A549 treated with RU486 at 1 μM for 4 hours (cell line): ENCODE results near the gene NDUFAF3. TPM values are rescaled to one million over a fixed set of nuclear protein-coding genes. Genes with fewer than 3 reads are reported as not detected.

Experiments used
- total RNA-seq: library from RNA; stranded (reverse); fragments of 200-300 nt; extraction: Qiagen RNA extraction; gene quantifications from 5 replicates; pipeline ENCODE4 v1.2.3, GENCODE V29; 2022; ENCODE audit warnings: low read depth

Gene NDUFAF3
- 65.5 to 98.1 TPM (median 89.1 TPM) in 5 replicates for total RNA-seq

GRCh38 chr3:49021813-49022687 is at the start of gene NDUFAF3:
Gene NDUFAF3 (plus strand): TSS chr3:49022121. CDS start chr3:49022145, 24 bp downstream.

GRCh38 chr3:48989796-48990635 is 31.9 kb upstream of the NDUFAF3 start, which contains the start of gene P4HTM:
Gene P4HTM (plus strand): TSS chr3:48990241. CDS start chr3:48990257, 16 bp downstream.

GRCh38 chr3:49007068-49007770 is 14.7 kb upstream of the NDUFAF3 start, which contains the start of gene WDR6:
Gene WDR6 (plus strand): TSS chr3:49007391. CDS start chr3:49007432, 41 bp downstream.

GRCh38 chr3:49017971-49018706 is 3.8 kb upstream of the NDUFAF3 start, which contains the start of gene DALRD3:
Gene DALRD3 (minus strand): TSS chr3:49018580. CDS start chr3:49018564, 16 bp downstream.

GRCh38 chr3:49028673-49029562 is 7.0 kb downstream of the NDUFAF3 start, which contains the start of gene IMPDH2:
Gene IMPDH2 (minus strand): TSS chr3:49029398. CDS start chr3:49029350, 48 bp downstream.

Other genes with a start within 250 kb of the NDUFAF3 start
- 12.1 to 20.0 TPM (median 18.0 TPM) in 5 replicates for gene PRKAR2A, start 174.2 kb upstream of the NDUFAF3 start, total RNA-seq
- 11.5 to 14.0 TPM (median 12.9 TPM) in 5 replicates for gene SLC25A20, start 123.2 kb upstream of the NDUFAF3 start, total RNA-seq
- 54.8 to 65.9 TPM (median 64.7 TPM) in 5 replicates for gene ARIH2, start 103.3 kb upstream of the NDUFAF3 start, total RNA-seq
- 12.0 to 20.6 TPM (median 19.5 TPM) in 5 replicates for gene P4HTM, start 31.9 kb upstream of the NDUFAF3 start, total RNA-seq
- gene WDR6, start 14.7 kb upstream of the NDUFAF3 start, total RNA-seq, result 61.7 to 73.4 TPM (median 67.7 TPM) in 5 replicates
- gene DALRD3, start 3.5 kb upstream of the NDUFAF3 start, total RNA-seq, result 16.0 to 25.0 TPM (median 22.3 TPM) in 5 replicates
- 156 to 171 TPM (median 162 TPM) in 5 replicates for gene IMPDH2, start 7.3 kb downstream of the NDUFAF3 start, total RNA-seq
- 37.3 to 40.1 TPM (median 39.0 TPM) in 5 replicates for gene QRICH1, start 72.0 kb downstream of the NDUFAF3 start, total RNA-seq
- 128 to 155 TPM (median 153 TPM) in 5 replicates for gene QARS1, start 82.6 kb downstream of the NDUFAF3 start, total RNA-seq
- 18.7 to 24.8 TPM (median 23.0 TPM) in 5 replicates for gene USP19, start 98.7 kb downstream of the NDUFAF3 start, total RNA-seq
- 64.3 to 97.2 TPM (median 88.8 TPM) in 5 replicates for gene LAMB2, start 110.9 kb downstream of the NDUFAF3 start, total RNA-seq
- gene CCDC71, start 144.2 kb downstream of the NDUFAF3 start, total RNA-seq, result 10.6 to 14.9 TPM (median 12.9 TPM) in 5 replicates
- gene KLHDC8B, start 149.5 kb downstream of the NDUFAF3 start, total RNA-seq, result 3.1 to 7.0 TPM (median 4.6 TPM) in 5 replicates